Mesodermal cell (in vitro differentiated cells): ENCODE measurements around the gene ABCF2.

Source experiments
- H3K27ac ChIP-seq: 2 replicates; pipeline ENCODE4 v1.7.0; 2013; ENCODE audit warnings: mild to moderate bottlenecking, low read depth, low read length, moderate library complexity; ENCODE audit not compliant: severe bottlenecking
- H3K36me3 ChIP-seq: 2 replicates; pipeline ENCODE4 v1.7.1; 2013; ENCODE audit warnings: mild to moderate bottlenecking, low read length, moderate library complexity; ENCODE audit not compliant: control insufficient read depth, insufficient read depth
- H3K4me1 ChIP-seq: one replicate; pipeline ENCODE4 v1.7.1; 2013; ENCODE audit warnings: mild to moderate bottlenecking, low read length; ENCODE audit not compliant: insufficient read depth, control insufficient read depth, poor library complexity, severe bottlenecking
- H3K4me3 ChIP-seq: 2 replicates; pipeline ENCODE4 v1.7.0; 2013; ENCODE audit warnings: low read length, control low read depth, mild to moderate bottlenecking; ENCODE audit not compliant: insufficient read depth, poor library complexity, severe bottlenecking; ENCODE audit errors: extremely low read depth
- H3K9me3 ChIP-seq: 2 replicates; pipeline ENCODE4 v1.7.1; 2013; ENCODE audit warnings: mild to moderate bottlenecking, low read length, moderate library complexity; ENCODE audit not compliant: control insufficient read depth
- WGBS, 2 experiments: methylation state at CpG; one replicate each; pipeline ENCODE4 v1.1.5; 2013; ENCODE audit warnings: missing lambda C conversion rate in 2 of 2; ENCODE audit not compliant: insufficient coverage in 2 of 2; 5-methylcytosine and 5-hydroxymethylcytosine counted together

Gene ABCF2

DNA sequence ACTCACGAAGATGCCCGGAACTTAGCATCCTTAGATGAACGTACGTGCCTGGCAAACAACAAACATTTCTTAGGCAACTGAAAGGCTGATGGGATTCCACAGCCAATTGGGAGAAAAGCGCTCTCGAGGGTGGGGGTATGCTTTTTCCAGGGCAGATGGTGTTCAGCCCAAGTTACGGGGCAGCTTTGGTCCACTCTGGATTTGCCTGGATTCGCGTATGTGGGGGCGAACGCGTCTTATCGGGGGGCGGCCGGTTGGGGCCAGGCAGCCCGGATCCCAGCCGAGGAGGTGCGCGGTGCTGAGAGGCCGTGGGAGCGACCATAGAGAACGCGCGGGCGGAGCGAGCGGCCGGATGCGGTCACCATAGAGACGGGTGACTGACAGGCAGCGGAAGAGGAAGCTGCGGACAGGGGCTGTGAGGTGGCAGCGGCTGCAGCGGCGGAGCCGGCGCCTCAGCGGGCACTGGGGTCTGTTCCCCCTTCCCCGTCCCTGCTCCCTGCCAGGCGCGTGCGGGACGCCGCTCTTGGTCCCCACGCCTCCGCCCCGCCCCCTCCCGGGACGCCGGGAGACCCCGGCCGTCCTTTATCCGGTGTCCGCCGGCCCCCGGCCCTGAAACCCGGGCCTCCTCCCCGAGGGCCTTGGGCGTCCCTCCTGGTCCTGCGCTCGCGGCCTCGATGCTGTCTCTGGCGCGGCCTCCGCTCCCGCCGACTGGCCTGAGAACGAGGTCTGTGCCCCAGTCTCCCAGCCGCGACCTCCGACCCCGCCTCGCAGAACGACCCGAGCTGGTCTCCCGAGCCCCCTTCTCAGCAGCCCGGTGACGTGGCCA lies 5.3 kb upstream of the ABCF2 start, which contains the start of gene CHPF2:
Gene CHPF2, plus strand, starts transcription at position 393 of the 826 bp plus-strand sequence. CDS start 1,529 bp downstream, outside the sequence.
- H3K9me3 ChIP-seq = no peaks in the 10 kb centered on the region
- H3K4me3 ChIP-seq = peak within 1 kb of the TSS; percentile 82
- peaks cover 13% of the 10 kb centered on the region for H3K4me1 ChIP-seq
- WGBS, 2 experiments = 1% methylated on average over 55 to 77 of the region's 79 CpGs
- peaks cover 35% of the 10 kb centered on the region for H3K36me3 ChIP-seq
- H3K27ac ChIP-seq = peak within 1 kb of the TSS; percentile 61

- H3K36me3 ChIP-seq = peaks cover 23% of the 10 kb centered on the region
- no CpG with 5 or more reads among the region's 1 CpG for WGBS, 2 experiments
- H3K4me1 ChIP-seq = peaks cover 14% of the 10 kb centered on the region
- no peak overlapping the region for H3K4me3 ChIP-seq
- no peak overlapping the region for H3K27ac ChIP-seq
- no peaks in the 10 kb centered on the region for H3K9me3 ChIP-seq
These were observed 4.1 kb upstream of the ABCF2 start for GRCh38 chr7:151231080-151231479.

DNA sequence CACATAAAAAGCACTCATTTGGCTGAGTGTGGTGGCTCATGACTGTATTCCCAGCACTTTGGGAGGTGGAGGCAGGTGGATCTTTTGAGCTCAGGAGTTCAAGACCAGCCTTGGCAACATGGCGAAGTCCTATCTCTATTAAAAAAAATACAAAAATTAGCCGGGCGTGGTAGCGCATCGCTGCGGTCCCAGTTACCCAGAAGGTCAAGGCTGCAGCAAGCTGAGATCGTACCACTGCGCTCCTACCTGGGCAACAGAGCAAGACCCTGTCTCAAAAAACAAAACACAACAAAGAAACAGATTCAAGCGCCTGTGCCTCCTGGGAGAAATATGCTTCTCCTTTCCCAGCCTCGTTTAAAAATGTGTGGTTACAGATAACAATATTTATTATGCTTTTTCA lies 2.2 kb upstream of the ABCF2 start:
- Histone ChIP-seq H3K9me3 (no peaks in the 10 kb centered on the region), H3K27ac (no peak overlapping the region), H3K4me3 (no peak overlapping the region), H3K36me3 (peaks cover 14% of the 10 kb centered on the region), H3K4me1 (peaks cover 21% of the 10 kb centered on the region)
- 88 to 98% methylated on average over 7 to 8 of the region's 10 CpGs for WGBS, 2 experiments

- Histone ChIP-seq H3K36me3 (peaks cover 19% of the 10 kb centered on the region), H3K4me1 (peaks cover 15% of the 10 kb centered on the region), H3K9me3 (no peaks in the 10 kb centered on the region), H3K27ac (peak overlapping the region; percentile 94), H3K4me3 (peak overlapping the region; percentile 88)
- 85 to 88% methylated on average over 10 of the region's 10 CpGs for WGBS, 2 experiments
These were observed 1.2 kb upstream of the ABCF2 start for GRCh38 chr7:151228024-151228866.

GRCh38 chr7:151226560-151226874 lies 488 bp downstream of the ABCF2 start:
- H3K27ac ChIP-seq = peak overlapping the region; percentile 48
- 0 to 2% methylated on average over 15 of the region's 15 CpGs for WGBS, 2 experiments

GRCh38 chr7:151225948-151226510 lies 976 bp downstream of the ABCF2 start:
- peaks cover 15% of the 10 kb centered on the region for H3K4me1 ChIP-seq
- peak overlapping the region; percentile 88 for H3K4me3 ChIP-seq
- H3K9me3 ChIP-seq = no peaks in the 10 kb centered on the region
- WGBS, 2 experiments = 72 to 91% methylated on average over 5 to 7 of the region's 8 CpGs
- peaks cover 41% of the 10 kb centered on the region for H3K36me3 ChIP-seq
- H3K27ac ChIP-seq = no peak overlapping the region

More at GRCh38 chr7:151226560-151226874, 488 bp downstream of the ABCF2 start:
- H3K4me1 ChIP-seq = peaks cover 15% of the 10 kb centered on the region
- H3K9me3 ChIP-seq = no peaks in the 10 kb centered on the region
- peak overlapping the region; percentile 88 for H3K4me3 ChIP-seq
- peaks cover 36% of the 10 kb centered on the region for H3K36me3 ChIP-seq

DNA sequence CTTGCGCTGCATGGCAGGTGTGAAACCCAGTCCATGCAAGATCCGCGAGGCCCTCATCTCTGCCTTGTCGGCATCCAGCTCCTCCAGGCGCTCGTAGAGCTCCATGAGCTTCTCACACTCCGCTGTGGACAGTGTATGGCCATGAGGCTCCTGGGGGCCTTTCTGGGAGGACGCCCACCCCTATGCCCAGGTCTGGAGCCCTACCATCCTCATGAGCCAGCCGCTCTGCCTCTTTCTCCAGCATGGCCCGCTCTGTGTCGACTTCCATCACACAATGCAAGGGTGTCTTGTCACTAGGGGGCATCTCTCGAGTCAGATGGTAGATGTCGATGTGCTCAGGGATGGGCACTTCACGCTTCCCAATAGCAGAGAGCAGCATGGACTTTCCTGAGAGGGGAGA lies 3.3 kb downstream of the ABCF2 start:
- H3K4me1 ChIP-seq = peaks cover 15% of the 10 kb centered on the region
- no peaks in the 10 kb centered on the region for H3K9me3 ChIP-seq
- H3K27ac ChIP-seq = no peak overlapping the region
- no peak overlapping the region for H3K4me3 ChIP-seq
- 89 to 96% methylated on average over 10 to 14 of the region's 14 CpGs for WGBS, 2 experiments
- H3K36me3 ChIP-seq = peaks cover 64% of the 10 kb centered on the region

GRCh38 chr7:151218170-151218569 lies 8.8 kb downstream of the ABCF2 start:
- no peaks in the 10 kb centered on the region for H3K9me3 ChIP-seq
- H3K4me3 ChIP-seq = no peak overlapping the region
- H3K27ac ChIP-seq = no peak overlapping the region
- H3K4me1 ChIP-seq = no peaks in the 10 kb centered on the region
- peaks cover 97% of the 10 kb centered on the region for H3K36me3 ChIP-seq
- WGBS, 2 experiments = 80 to 97% methylated on average over 2 to 5 of the region's 9 CpGs

GRCh38 chr7:151215396-151215795 lies 11.6 kb downstream of the ABCF2 start:
- WGBS, 2 experiments = 98 to 100% methylated on average over 4 of the region's 5 CpGs
- Histone ChIP-seq H3K9me3 (no peaks in the 10 kb centered on the region), H3K4me1 (no peaks in the 10 kb centered on the region), H3K27ac (no peak overlapping the region), H3K4me3 (no peak overlapping the region), H3K36me3 (peaks cover 78% of the 10 kb centered on the region)

DNA sequence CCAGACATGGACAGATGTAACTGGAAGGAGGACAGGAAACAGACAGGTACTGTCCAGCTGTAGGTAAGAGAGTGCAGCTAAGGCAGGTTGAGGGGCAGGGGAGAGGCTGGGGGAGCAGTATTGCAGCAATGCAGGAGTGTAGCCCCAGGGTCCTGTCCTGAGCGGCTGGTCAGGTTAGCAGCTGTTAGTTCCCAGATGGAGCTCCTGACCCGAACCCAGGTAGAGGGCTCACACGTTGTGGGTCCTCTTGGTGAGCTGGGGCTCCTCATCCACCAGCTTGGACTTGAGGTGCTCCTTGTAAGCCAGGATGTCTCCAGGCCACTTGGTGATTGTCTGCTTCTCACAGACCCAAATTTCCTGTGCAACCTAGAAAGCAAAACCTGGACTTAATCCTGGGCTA lies 13.2 kb downstream of the ABCF2 start:
- Histone ChIP-seq H3K4me1 (no peaks in the 10 kb centered on the region), H3K4me3 (no peak overlapping the region), H3K36me3 (peaks cover 63% of the 10 kb centered on the region), H3K9me3 (no peaks in the 10 kb centered on the region), H3K27ac (no peak overlapping the region)
- WGBS, 2 experiments = 89 to 100% methylated on average over 3 of the region's 3 CpGs
